Trophoblast cell (in vitro differentiated cells and primary cell): ENCODE data around the gene NKX1-2.
A peak's percentile ranks its signal among the peaks of the same experiment; 100 is the strongest.

Source experiments
- DNase-seq, 2 donors: peaks; one replicate each; pipeline ENCODE4 v3.0.0-alpha.2; 2016
- H2AFZ ChIP-seq: 2 replicates; pipeline ENCODE4 v1.6.1; 2013; ENCODE audit warnings: low read length, moderate library complexity, mild to moderate bottlenecking; ENCODE audit not compliant: insufficient read depth, poor library complexity
- H2AK5ac ChIP-seq: 2 replicates; pipeline ENCODE4 v1.6.1; 2013; ENCODE audit warnings: mild to moderate bottlenecking, low read length
- H2BK120ac ChIP-seq: 2 replicates; pipeline ENCODE4 v1.6.1; 2013; ENCODE audit warnings: low read length, mild to moderate bottlenecking, moderate library complexity; ENCODE audit not compliant: insufficient read depth, poor library complexity
- H2BK12ac ChIP-seq: 2 replicates; pipeline ENCODE4 v1.6.1; 2013; ENCODE audit warnings: mild to moderate bottlenecking, low read length, moderate library complexity
- H2BK5ac ChIP-seq: 2 replicates; pipeline ENCODE4 v1.6.1; 2013; ENCODE audit warnings: low read length, low read depth, moderate library complexity, mild to moderate bottlenecking; ENCODE audit not compliant: poor library complexity
- H3K14ac ChIP-seq: 2 replicates; pipeline ENCODE4 v1.6.1; 2013; ENCODE audit warnings: mild to moderate bottlenecking, low read length
- H3K18ac ChIP-seq: 2 replicates; pipeline ENCODE4 v1.6.1; 2013; ENCODE audit warnings: mild to moderate bottlenecking, low read length
- H3K23ac ChIP-seq: 2 replicates; pipeline ENCODE4 v1.6.1; 2013; ENCODE audit warnings: low read length
- H3K27ac ChIP-seq: 2 replicates; pipeline ENCODE4 v1.5.1; 2013; ENCODE audit warnings: low read depth, mild to moderate bottlenecking, inconsistent platforms, low read length, moderate library complexity
- H3K27me3 ChIP-seq: 2 replicates; pipeline ENCODE4 v1.6.1; 2013; ENCODE audit warnings: inconsistent platforms, mild to moderate bottlenecking, low read length, moderate library complexity; ENCODE audit not compliant: insufficient read depth
- H3K36me3 ChIP-seq, 2 experiments: 1 replicate in 1 of 2; 2 replicates in 1 of 2; pipeline ENCODE4 v1.6.1; 2013; ENCODE audit warnings: low read length in 2 of 2, mild to moderate bottlenecking in 2 of 2, moderate library complexity in 1 of 2; ENCODE audit not compliant: insufficient read depth in 2 of 2, control insufficient read depth in 1 of 2
- H3K4ac ChIP-seq: 2 replicates; pipeline ENCODE4 v1.6.1; 2013; ENCODE audit warnings: low read depth, mild to moderate bottlenecking, low read length, moderate library complexity
- H3K4me1 ChIP-seq, 2 experiments: 1 replicate in 1 of 2; 2 replicates in 1 of 2; pipeline ENCODE4 v1.6.1; 2013; ENCODE audit warnings: low read length in 2 of 2, mild to moderate bottlenecking in 2 of 2, moderate library complexity in 1 of 2; ENCODE audit not compliant: insufficient read depth in 2 of 2, control insufficient read depth in 1 of 2
- H3K4me2 ChIP-seq: 2 replicates; pipeline ENCODE4 v1.6.1; 2013; ENCODE audit warnings: inconsistent platforms, mild to moderate bottlenecking, low read length, moderate library complexity
- H3K4me3 ChIP-seq: 2 replicates; pipeline ENCODE4 v1.5.1; 2013; ENCODE audit warnings: mild to moderate bottlenecking, low read depth, low read length, inconsistent platforms
- H3K79me1 ChIP-seq: one replicate; pipeline ENCODE4 v1.6.1; 2013; ENCODE audit warnings: low read length
- H3K79me2 ChIP-seq: 2 replicates; pipeline ENCODE4 v1.6.1; 2013; ENCODE audit warnings: low read length, mild to moderate bottlenecking; ENCODE audit not compliant: control insufficient read depth, insufficient read depth, poor library complexity
- H3K9ac ChIP-seq: 2 replicates; pipeline ENCODE4 v1.6.1; 2013; ENCODE audit warnings: mild to moderate bottlenecking, low read length
- H3K9me3 ChIP-seq: 2 replicates; pipeline ENCODE4 v1.6.1; 2013; ENCODE audit warnings: low read depth, mild to moderate bottlenecking, control low read depth, inconsistent platforms, low read length; ENCODE audit not compliant: insufficient read depth
- H4K12ac ChIP-seq: 2 replicates; pipeline ENCODE4 v1.6.1; 2013; ENCODE audit warnings: low read depth, mild to moderate bottlenecking, low read length, moderate library complexity
- H4K8ac ChIP-seq: 2 replicates; pipeline ENCODE4 v1.6.1; 2013; ENCODE audit warnings: low read depth, mild to moderate bottlenecking, low read length, moderate library complexity
- H4K91ac ChIP-seq: one replicate; pipeline ENCODE4 v1.6.1; 2013; ENCODE audit warnings: low read depth, mild to moderate bottlenecking, low read length, moderate library complexity
- WGBS: extraction: QIAGEN DNeasy Blood & Tissue Kit; methylation state at CpG from one replicate; pipeline ENCODE4 v1.1.7; 2013; ENCODE audit warnings: missing lambda C conversion rate; ENCODE audit not compliant: insufficient read length, insufficient coverage; ENCODE audit errors: extremely low coverage; 5-methylcytosine and 5-hydroxymethylcytosine counted together

The NKX1-2 gene

GRCh38 chr10:124450783-124451057, 885 bp upstream of the NKX1-2 start:
- no peak overlapping the region for H4K91ac ChIP-seq

GRCh38 chr10:124449170-124450011, 444 bp downstream of the NKX1-2 start:
- H4K12ac ChIP-seq: no peak overlapping the region
- H3K9ac ChIP-seq: no peak overlapping the region
- H3K18ac ChIP-seq: no peak overlapping the region
- no peak overlapping the region for H2AK5ac ChIP-seq
- no peak overlapping the region for H4K91ac ChIP-seq
- no peak overlapping the region for H2BK120ac ChIP-seq
- no CpG with 5 or more reads among the region's 59 CpGs for WGBS
- peak overlapping the region; percentile 68 for H3K4me2 ChIP-seq
- peaks cover 7% of the 10 kb centered on the region for H3K9me3 ChIP-seq
- no peaks in the 10 kb centered on the region for H3K79me1 ChIP-seq
- peak overlapping the region; percentile 17 for H2AFZ ChIP-seq
- peak overlapping the region; percentile 25 for H4K8ac ChIP-seq
- H3K4ac ChIP-seq: no peak overlapping the region
- H3K27me3 ChIP-seq: peaks cover 45% of the 10 kb centered on the region
- peak; percentile 54 to 71 for DNase-seq
- peak overlapping the region; percentile 46 for H3K4me3 ChIP-seq
- H3K4me1 ChIP-seq: peaks cover 17 to 19% of the 10 kb centered on the region in 2 experiments
- no peak overlapping the region for H3K27ac ChIP-seq
- H3K23ac ChIP-seq: no peak overlapping the region
- no peak overlapping the region for H2BK5ac ChIP-seq
- no peak overlapping the region for H2BK12ac ChIP-seq
- no peak overlapping the region for H3K14ac ChIP-seq
- no peaks in the 10 kb centered on the region for H3K36me3 ChIP-seq
- no peaks in the 10 kb centered on the region for H3K79me2 ChIP-seq

More at GRCh38 chr10:124450783-124451057, 885 bp upstream of the NKX1-2 start:
- no peak for DNase-seq
- no peaks in the 10 kb centered on the region for H3K79me2 ChIP-seq
- no peak overlapping the region for H2BK120ac ChIP-seq
- H3K9ac ChIP-seq: no peak overlapping the region
- no peaks in the 10 kb centered on the region for H3K36me3 ChIP-seq
- H3K4me1 ChIP-seq: peaks cover 17 to 21% of the 10 kb centered on the region in 2 experiments
- no peak overlapping the region for H3K27ac ChIP-seq
- H3K27me3 ChIP-seq: peaks cover 45% of the 10 kb centered on the region
- H3K4ac ChIP-seq: no peak overlapping the region
- WGBS: no CpG with 5 or more reads among the region's 5 CpGs
- H3K4me3 ChIP-seq: no peak overlapping the region
- H3K4me2 ChIP-seq: no peak overlapping the region
- no peak overlapping the region for H2AFZ ChIP-seq
- no peak overlapping the region for H2AK5ac ChIP-seq
- peaks cover 7% of the 10 kb centered on the region for H3K9me3 ChIP-seq
- no peak overlapping the region for H3K14ac ChIP-seq
- H3K18ac ChIP-seq: no peak overlapping the region
- no peak overlapping the region for H2BK5ac ChIP-seq
- H3K79me1 ChIP-seq: no peaks in the 10 kb centered on the region
- no peak overlapping the region for H3K23ac ChIP-seq
- no peak overlapping the region for H4K8ac ChIP-seq
- H2BK12ac ChIP-seq: no peak overlapping the region
- H4K12ac ChIP-seq: no peak overlapping the region

GRCh38 chr10:124448696-124449169, 1.1 kb downstream of the NKX1-2 start:
- no peaks in the 10 kb centered on the region for H3K79me1 ChIP-seq
- H2AK5ac ChIP-seq: no peak overlapping the region
- H3K9ac ChIP-seq: no peak overlapping the region
- no peak overlapping the region for H3K23ac ChIP-seq
- DNase-seq: no peak
- no peak overlapping the region for H2BK5ac ChIP-seq
- H2AFZ ChIP-seq: no peak overlapping the region
- no peak overlapping the region for H4K8ac ChIP-seq
- H2BK120ac ChIP-seq: no peak overlapping the region
- no peak overlapping the region for H3K18ac ChIP-seq
- no peak overlapping the region for H3K14ac ChIP-seq
- H3K4ac ChIP-seq: no peak overlapping the region
- H3K27ac ChIP-seq: no peak overlapping the region
- WGBS: no CpG with 5 or more reads among the region's 26 CpGs
- H4K91ac ChIP-seq: no peak overlapping the region
- H4K12ac ChIP-seq: no peak overlapping the region
- peaks cover 45% of the 10 kb centered on the region for H3K27me3 ChIP-seq
- H3K79me2 ChIP-seq: no peaks in the 10 kb centered on the region
- no peak overlapping the region for H2BK12ac ChIP-seq
- H3K9me3 ChIP-seq: peaks cover 7% of the 10 kb centered on the region
- H3K4me1 ChIP-seq: peaks cover 17 to 19% of the 10 kb centered on the region in 2 experiments
- H3K4me3 ChIP-seq: no peak overlapping the region
- no peaks in the 10 kb centered on the region for H3K36me3 ChIP-seq
- H3K4me2 ChIP-seq: peak overlapping the region; percentile 68

- Histone ChIP-seq H3K9me3 (peaks cover 7% of the 10 kb centered on the region), H2AFZ (peak overlapping the region; percentile 9), H4K12ac (no peak overlapping the region), H2AK5ac (no peak overlapping the region), H3K79me1 (no peaks in the 10 kb centered on the region), H3K14ac (no peak overlapping the region), H3K79me2 (no peaks in the 10 kb centered on the region), H3K4me2 (peak overlapping the region; percentile 85), H4K8ac (no peak overlapping the region), H3K23ac (no peak overlapping the region), H3K4me1 (peaks cover 17 to 19% of the 10 kb centered on the region in 2 experiments), H3K4me3 (peak overlapping the region; percentile 59), H3K27ac (no peak overlapping the region), H2BK12ac (no peak overlapping the region), H3K27me3 (peaks cover 45% of the 10 kb centered on the region), H3K9ac (no peak overlapping the region), H4K91ac (no peak overlapping the region), H2BK5ac (no peak overlapping the region), H3K4ac (no peak overlapping the region), H3K36me3 (no peaks in the 10 kb centered on the region), H2BK120ac (no peak overlapping the region), H3K18ac (no peak overlapping the region)
- no peak for DNase-seq
- no CpG with 5 or more reads among the region's 60 CpGs for WGBS
Observed at GRCh38 chr10:124447751-124448466, 1.9 kb downstream of the NKX1-2 start.
